ENCODE measurements around the gene SLX4IP.
"Not testable (repeated sequence)": the region's sequence is repeated elsewhere in the genome, so short reads cannot be mapped to it uniquely, and the experiment has no call there.

The SLX4IP gene

DNA sequence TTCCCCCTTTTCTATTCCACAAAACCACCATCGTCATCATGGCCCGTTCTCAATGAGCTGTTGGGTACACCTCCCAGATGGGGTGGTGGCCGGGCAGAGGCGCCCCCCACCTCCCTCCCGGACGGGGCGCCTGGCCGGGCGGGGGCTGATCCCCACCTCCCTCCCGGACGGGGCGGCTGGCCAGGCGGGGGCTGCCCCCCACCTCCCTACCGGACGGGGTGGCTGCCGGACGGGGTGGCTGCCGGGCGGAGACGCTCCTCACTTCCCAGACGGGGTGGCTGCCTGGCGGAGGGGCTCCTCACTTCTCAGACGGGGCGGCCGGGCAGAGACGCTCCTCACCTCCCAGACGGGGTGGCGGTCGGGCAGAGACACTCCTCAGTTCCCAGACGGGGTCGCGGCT lies 40.4 kb upstream of the SLX4IP start:
- not testable (repeated sequence) for H3K56ac ChIP-seq (ENCODE audit: low read length); H3K4me2 ChIP-seq (ENCODE audit: low read length); H3K79me1 ChIP-seq (ENCODE audit: low read length); H3K27me3 ChIP-seq (ENCODE audit: insufficient read depth, low read length, poor library complexity); H3K27ac ChIP-seq (ENCODE audit: low read depth, low read length); H3K18ac ChIP-seq (ENCODE audit: low read length); H4K5ac ChIP-seq (ENCODE audit: low read length); H3K23ac ChIP-seq (ENCODE audit: low read length); H2AK5ac ChIP-seq (ENCODE audit: low read length); H4K8ac ChIP-seq (ENCODE audit: low read depth, low read length); H3K79me2 ChIP-seq (ENCODE audit: control insufficient read depth, insufficient read depth, low read length); H2BK5ac ChIP-seq (ENCODE audit: low read length); H2BK15ac ChIP-seq (replicated peaks; ENCODE audit: low read depth); H3K4ac ChIP-seq (ENCODE audit: low read depth, low read length); DNase-seq; H2BK120ac ChIP-seq (ENCODE audit: low read depth, low read length); H3K36me3 ChIP-seq (ENCODE audit: control insufficient read depth, insufficient read depth, low read length); H3K9ac ChIP-seq (ENCODE audit: low read length); H3K4me3 ChIP-seq (ENCODE audit: low read length); H3K4me1 ChIP-seq (ENCODE audit: control insufficient read depth, low read depth, low read length)
- no CpG with 5 or more reads among the region's 32 CpGs for WGBS (ENCODE audit: extremely low coverage, insufficient coverage, low lambda C conversion rate)

GRCh38 chr20:10398834-10399369 lies 36.2 kb upstream of the SLX4IP start:
- DNase-seq: peak; percentile 30
- Histone ChIP-seq H3K56ac (ENCODE audit: low read length) (no peak overlapping the region), H3K27me3 (ENCODE audit: insufficient read depth, low read length, poor library complexity) (no peaks in the 10 kb centered on the region), H2BK5ac (ENCODE audit: low read length) (no peak overlapping the region), H2AK5ac (ENCODE audit: low read length) (no peak overlapping the region), H4K8ac (ENCODE audit: low read depth, low read length) (no peak overlapping the region), H3K4ac (ENCODE audit: low read depth, low read length) (no peak overlapping the region), H3K79me2 (ENCODE audit: control insufficient read depth, insufficient read depth, low read length) (no peaks in the 10 kb centered on the region), H2BK15ac (replicated peaks; ENCODE audit: low read depth) (no peak overlapping the region), H3K4me1 (ENCODE audit: control insufficient read depth, low read depth, low read length) (no peaks in the 10 kb centered on the region), H3K23ac (ENCODE audit: low read length) (no peak overlapping the region), H3K9ac (ENCODE audit: low read length) (no peak overlapping the region), H3K36me3 (ENCODE audit: control insufficient read depth, insufficient read depth, low read length) (no peaks in the 10 kb centered on the region), H3K4me2 (ENCODE audit: low read length) (no peak overlapping the region), H3K79me1 (ENCODE audit: low read length) (no peaks in the 10 kb centered on the region), H3K18ac (ENCODE audit: low read length) (no peak overlapping the region), H2BK120ac (ENCODE audit: low read depth, low read length) (no peak overlapping the region), H3K27ac (ENCODE audit: low read depth, low read length) (no peak overlapping the region), H4K5ac (ENCODE audit: low read length) (no peak overlapping the region), H3K4me3 (ENCODE audit: low read length) (no peak overlapping the region)
- no CpG with 5 or more reads among the region's 3 CpGs for WGBS (ENCODE audit: extremely low coverage, insufficient coverage, low lambda C conversion rate)

DNA sequence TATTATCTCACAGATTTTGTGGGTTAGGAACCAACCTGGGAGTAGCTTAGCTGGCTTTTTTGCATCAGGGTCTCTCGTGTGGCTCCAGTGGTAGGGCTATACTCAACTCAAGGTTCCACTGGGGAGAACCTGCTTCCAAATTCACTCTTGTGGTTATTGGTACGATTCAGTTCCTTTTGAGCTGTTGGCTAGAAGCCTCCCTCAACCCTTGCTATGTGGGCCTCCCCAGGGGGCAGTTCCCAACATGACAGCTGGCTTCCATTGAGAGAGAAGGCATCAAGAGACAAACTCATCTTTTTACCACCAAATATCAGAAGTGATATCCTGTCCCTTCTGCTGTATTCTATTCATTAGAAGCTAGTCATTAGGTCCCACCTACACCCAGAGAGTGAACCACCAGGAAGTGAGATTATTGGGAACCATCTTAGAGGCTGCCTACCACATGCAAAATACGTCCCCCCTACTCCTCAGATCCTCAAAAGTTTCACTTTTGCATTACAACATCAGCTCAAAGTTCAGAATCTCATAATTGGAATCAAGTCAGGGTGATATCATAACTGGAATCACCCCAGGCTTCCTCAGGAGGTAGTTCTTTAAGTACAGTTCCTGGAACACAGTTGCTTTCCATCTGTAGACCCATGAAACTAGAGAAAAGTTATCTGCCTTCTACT lies 32.0 kb upstream of the SLX4IP start:
- Histone ChIP-seq H3K36me3 (ENCODE audit: control insufficient read depth, insufficient read depth, low read length) (no peaks in the 10 kb centered on the region), H3K4ac (ENCODE audit: low read depth, low read length) (no peak overlapping the region), H3K79me2 (ENCODE audit: control insufficient read depth, insufficient read depth, low read length) (no peaks in the 10 kb centered on the region), H2BK120ac (ENCODE audit: low read depth, low read length) (no peak overlapping the region), H3K27me3 (ENCODE audit: insufficient read depth, low read length, poor library complexity) (no peaks in the 10 kb centered on the region), H3K79me1 (ENCODE audit: low read length) (no peaks in the 10 kb centered on the region), H4K8ac (ENCODE audit: low read depth, low read length) (no peak overlapping the region), H3K4me3 (ENCODE audit: low read length) (no peak overlapping the region), H3K27ac (ENCODE audit: low read depth, low read length) (no peak overlapping the region), H2BK15ac (replicated peaks; ENCODE audit: low read depth) (no peak overlapping the region), H2BK5ac (ENCODE audit: low read length) (no peak overlapping the region), H3K4me2 (ENCODE audit: low read length) (no peak overlapping the region), H3K23ac (ENCODE audit: low read length) (no peak overlapping the region), H4K5ac (ENCODE audit: low read length) (no peak overlapping the region), H2AK5ac (ENCODE audit: low read length) (no peak overlapping the region), H3K18ac (ENCODE audit: low read length) (no peak overlapping the region), H3K9ac (ENCODE audit: low read length) (no peak overlapping the region), H3K56ac (ENCODE audit: low read length) (no peak overlapping the region), H3K4me1 (ENCODE audit: control insufficient read depth, low read depth, low read length) (no peaks in the 10 kb centered on the region)
- WGBS (ENCODE audit: extremely low coverage, insufficient coverage, low lambda C conversion rate): no CpG with 5 or more reads among the region's 3 CpGs
- no peak for DNase-seq

DNA sequence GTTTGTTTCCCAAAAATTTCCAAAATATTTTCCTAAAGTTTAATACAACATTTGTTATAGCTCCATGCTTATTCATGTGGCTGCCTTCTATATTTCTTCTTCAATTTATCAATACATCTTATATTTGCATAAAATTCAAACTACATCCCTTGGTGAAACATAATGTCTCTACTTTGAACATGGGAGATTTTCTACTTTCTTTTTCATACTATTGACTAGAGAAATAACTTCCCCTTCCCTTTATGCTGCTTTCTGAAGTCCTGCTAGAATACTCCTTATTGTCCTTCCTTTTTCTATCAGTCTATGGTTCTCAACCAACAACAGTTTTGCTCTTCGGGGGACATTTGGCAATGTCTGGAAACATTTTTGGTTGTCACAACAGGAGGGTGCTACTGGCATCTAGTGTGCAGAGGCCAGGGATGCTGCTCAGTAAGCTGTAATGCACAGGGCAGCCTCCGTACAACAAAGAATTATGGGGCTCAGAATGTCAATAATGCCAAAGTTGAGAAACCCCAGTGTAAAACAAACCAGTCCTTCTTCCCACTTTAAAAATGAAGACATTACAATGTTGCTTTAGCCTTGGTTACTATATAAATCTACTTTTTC lies 31.0 kb upstream of the SLX4IP start:
- Histone ChIP-seq H3K23ac (ENCODE audit: low read length) (no peak overlapping the region), H3K9ac (ENCODE audit: low read length) (no peak overlapping the region), H4K8ac (ENCODE audit: low read depth, low read length) (no peak overlapping the region), H4K5ac (ENCODE audit: low read length) (no peak overlapping the region), H3K27ac (ENCODE audit: low read depth, low read length) (no peak overlapping the region), H2BK5ac (ENCODE audit: low read length) (no peak overlapping the region), H3K27me3 (ENCODE audit: insufficient read depth, low read length, poor library complexity) (no peaks in the 10 kb centered on the region), H3K4me1 (ENCODE audit: control insufficient read depth, low read depth, low read length) (no peaks in the 10 kb centered on the region), H3K36me3 (ENCODE audit: control insufficient read depth, insufficient read depth, low read length) (no peaks in the 10 kb centered on the region), H3K79me1 (ENCODE audit: low read length) (no peaks in the 10 kb centered on the region), H3K4ac (ENCODE audit: low read depth, low read length) (no peak overlapping the region), H3K56ac (ENCODE audit: low read length) (no peak overlapping the region), H2AK5ac (ENCODE audit: low read length) (no peak overlapping the region), H3K79me2 (ENCODE audit: control insufficient read depth, insufficient read depth, low read length) (no peaks in the 10 kb centered on the region), H2BK15ac (replicated peaks; ENCODE audit: low read depth) (no peak overlapping the region), H3K18ac (ENCODE audit: low read length) (no peak overlapping the region), H2BK120ac (ENCODE audit: low read depth, low read length) (no peak overlapping the region), H3K4me2 (ENCODE audit: low read length) (no peak overlapping the region), H3K4me3 (ENCODE audit: low read length) (no peak overlapping the region)
- no CpG with 5 or more reads among the region's 2 CpGs for WGBS (ENCODE audit: extremely low coverage, insufficient coverage, low lambda C conversion rate)
- no peak for DNase-seq

GRCh38 chr20:10404959-10405530 lies 30.1 kb upstream of the SLX4IP start:
- no peak overlapping the region for H3K4ac ChIP-seq (ENCODE audit: low read depth, low read length)
- no peaks in the 10 kb centered on the region for H3K79me1 ChIP-seq (ENCODE audit: low read length)
- no peak overlapping the region for H2BK120ac ChIP-seq (ENCODE audit: low read depth, low read length)
- no peak overlapping the region for H3K56ac ChIP-seq (ENCODE audit: low read length)
- no peak overlapping the region for H3K23ac ChIP-seq (ENCODE audit: low read length)
- H2BK5ac ChIP-seq (ENCODE audit: low read length): no peak overlapping the region
- H3K79me2 ChIP-seq (ENCODE audit: control insufficient read depth, insufficient read depth, low read length): no peaks in the 10 kb centered on the region
- H2BK15ac ChIP-seq (replicated peaks; ENCODE audit: low read depth): no peak overlapping the region
- no peak overlapping the region for H4K5ac ChIP-seq (ENCODE audit: low read length)
- no peak overlapping the region for H3K9ac ChIP-seq (ENCODE audit: low read length)
- H2AK5ac ChIP-seq (ENCODE audit: low read length): no peak overlapping the region
- no peak overlapping the region for H3K4me2 ChIP-seq (ENCODE audit: low read length)
- no peak for DNase-seq
- no peak overlapping the region for H4K8ac ChIP-seq (ENCODE audit: low read depth, low read length)
- H3K27ac ChIP-seq (ENCODE audit: low read depth, low read length): no peak overlapping the region
- no peaks in the 10 kb centered on the region for H3K4me1 ChIP-seq (ENCODE audit: control insufficient read depth, low read depth, low read length)
- no peak overlapping the region for H3K4me3 ChIP-seq (ENCODE audit: low read length)
- WGBS (ENCODE audit: extremely low coverage, insufficient coverage, low lambda C conversion rate): 100% methylated on average over 1 of the region's 4 CpGs
- H3K27me3 ChIP-seq (ENCODE audit: insufficient read depth, low read length, poor library complexity): no peaks in the 10 kb centered on the region
- no peaks in the 10 kb centered on the region for H3K36me3 ChIP-seq (ENCODE audit: control insufficient read depth, insufficient read depth, low read length)
- H3K18ac ChIP-seq (ENCODE audit: low read length): no peak overlapping the region
